Caco-2 (cell line): ENCODE data around the gene TP53I3. TPM values are rescaled to one million over a fixed set of nuclear protein-coding genes. Genes with fewer than 3 reads are reported as not detected.

Source experiments
- BruUV-seq: library from RNA; stranded (reverse); fragments of 400-500 nt; replicated peaks from 2 replicates; lab custom pipeline; 2021; lab: Mats Ljungman, UMichigan
- CTCF ChIA-PET: fragments of 300-600 bp; sonication (Branson Sonifier 250); formaldehyde crosslinking; loops from one replicate; lab custom pipeline; 2022; ENCODE audit warnings: antibody characterized with exemption; lab: Charles Lee
- POLR2A ChIA-PET: fragments of 300-600 bp; sonication (Branson Sonifier 250); formaldehyde crosslinking; loops from one replicate; lab custom pipeline; 2022; ENCODE audit warnings: antibody characterized with exemption; lab: Charles Lee
- DNase-seq, 2 experiments: peaks; one replicate each; pipeline versions ENCODE4 v3.0.0 to v3.0.0-alpha.2; 2020 to 2022
- H3K27me3 ChIP-seq: replicated peaks from 2 replicates; pipeline ENCODE4 v1.6.0; 2011; ENCODE audit warnings: low read length; ENCODE audit not compliant: control insufficient read depth, insufficient read depth
- H3K36me3 ChIP-seq: 2 replicates; pipeline ENCODE4 v1.5.1; 2011; ENCODE audit warnings: low read length; ENCODE audit not compliant: control insufficient read depth, insufficient read depth
- H3K4me1 ChIP-seq: fragments of 250-450 bp; sonication (Bioruptor Pico); 2 replicates; pipeline ENCODE4 v1.5.1; 2020; ENCODE audit warnings: mild to moderate bottlenecking
- H3K4me3 ChIP-seq: 2 replicates; pipeline ENCODE4 v1.5.1; 2011; ENCODE audit warnings: low read depth, mild to moderate bottlenecking, control low read depth, low read length
- H3K9me3 ChIP-seq: fragments of 250-450 bp; sonication (Bioruptor Pico); 2 replicates; pipeline ENCODE4 v1.5.1; 2020; ENCODE audit warnings: mild to moderate bottlenecking, moderate library complexity
- H3K27ac Mint-ChIP-seq: one replicate; pipeline ENCODE4 v1.8.0; 2022; ENCODE audit warnings: mixed read lengths; ENCODE audit not compliant: unreplicated experiment
- H3K27me3 Mint-ChIP-seq: one replicate; pipeline ENCODE4 v1.8.0; 2022; ENCODE audit warnings: mixed read lengths; ENCODE audit not compliant: insufficient read depth, unreplicated experiment
- H3K36me3 Mint-ChIP-seq: one replicate; pipeline ENCODE4 v1.8.0; 2022; ENCODE audit warnings: mild to moderate bottlenecking, mixed read lengths; ENCODE audit not compliant: insufficient read depth, unreplicated experiment
- H3K4me1 Mint-ChIP-seq: one replicate; pipeline ENCODE4 v1.8.0; 2022; ENCODE audit warnings: low read depth, mixed read lengths; ENCODE audit not compliant: unreplicated experiment
- H3K4me3 Mint-ChIP-seq: one replicate; pipeline ENCODE4 v1.8.0; 2022; ENCODE audit warnings: mild to moderate bottlenecking, moderate library complexity, mixed read lengths; ENCODE audit not compliant: unreplicated experiment
- H3K9me3 Mint-ChIP-seq: one replicate; pipeline ENCODE4 v1.8.0; 2022; ENCODE audit warnings: mixed read lengths; ENCODE audit not compliant: unreplicated experiment
- CTCF ChIP-seq, 2 experiments: fragments of 200-600 bp in 1 of 2; IDR thresholded peaks; 1 replicate in 1 of 2; 2 replicates in 1 of 2; pipeline versions ENCODE4 v1.5.1 to v1.8.0; 2011 to 2022; ENCODE audit warnings: antibody characterized with exemption in 1 of 2, control low read depth in 1 of 2, inconsistent platforms in 1 of 2, low read depth in 1 of 2, low read length in 1 of 2, mild to moderate bottlenecking in 1 of 2, moderate library complexity in 1 of 2; ENCODE audit not compliant: insufficient read depth in 1 of 2, severe bottlenecking in 1 of 2, unreplicated experiment in 1 of 2
- intact Hi-C: fragments of 100-400 bp; cut with micrococcal nuclease; formaldehyde crosslinking; loops from one replicate; pipeline ENCODE4 v1.10.0; 2022; ENCODE audit not compliant: unreplicated experiment
- total RNA-seq: library from RNA; stranded (reverse); gene quantifications from 2 replicates; pipeline ENCODE4 v1.2.3, GENCODE V29; 2022

TP53I3 gene
- total RNA-seq, 1 experiment from 2014 or later: 28.1 TPM

- Histone ChIP-seq H3K9me3 (0 out of 2 replicates have a peak, but pooled peaks cover 5% of the 10 kb centered on the region), H3K36me3 (no peaks in the 10 kb centered on the region), H3K4me3 (no peak overlapping the region), H3K27me3 (no peaks in the 10 kb centered on the region), H3K4me1 (peaks cover 10% of the 10 kb centered on the region; the same call in 1 of the 2 replicates)
- intact Hi-C loops: no loop called here
- TF ChIP-seq CTCF (IDR thresholded peaks at IDR 0.05; ENCODE audit: insufficient read depth in 1 of 2, low read depth in 1 of 2, low read length in 1 of 2, severe bottlenecking in 1 of 2, unreplicated experiment in 1 of 2): no peak
- no TSS peak for BruUV-seq
- Mint-ChIP-seq H3K9me3 (peaks cover 25% of the 10 kb centered on the region), H3K36me3 (no peaks in the 10 kb centered on the region), H3K27me3 (no peaks in the 10 kb centered on the region), H3K4me1 (peaks cover 15% of the 10 kb centered on the region), H3K27ac (no peak overlapping the region), H3K4me3 (no peak overlapping the region)
- POLR2A ChIA-PET: no interaction called here
- CTCF ChIA-PET: no interaction called here
- DNase-seq: no peak
Measured at GRCh38 chr2:24106786-24107185, 22.2 kb upstream of the TP53I3 start.

GRCh38 chr2:24105816-24106215, 21.2 kb upstream of the TP53I3 start:
- CTCF ChIA-PET: no interaction called here
- no peaks in the 10 kb centered on the region for H3K36me3 ChIP-seq
- Mint-ChIP-seq H3K27me3 (no peaks in the 10 kb centered on the region), H3K9me3 (peaks cover 25% of the 10 kb centered on the region), H3K36me3 (no peaks in the 10 kb centered on the region), H3K27ac (no peak overlapping the region), H3K4me3 (no peak overlapping the region), H3K4me1 (peaks cover 6% of the 10 kb centered on the region)
- POLR2A ChIA-PET: no interaction called here
- DNase-seq: no peak
- H3K4me3 ChIP-seq: no peak overlapping the region
- intact Hi-C loops: no loop called here
- H3K4me1 ChIP-seq: 0 out of 2 replicates have a peak, but pooled peaks cover 3% of the 10 kb centered on the region
- 0 out of 2 replicates have a peak, but pooled peaks cover 5% of the 10 kb centered on the region for H3K9me3 ChIP-seq
- no peaks in the 10 kb centered on the region for H3K27me3 ChIP-seq
- TF ChIP-seq CTCF (IDR thresholded peaks at IDR 0.05; ENCODE audit: insufficient read depth in 1 of 2, low read depth in 1 of 2, low read length in 1 of 2, severe bottlenecking in 1 of 2, unreplicated experiment in 1 of 2): no peak
- no TSS peak for BruUV-seq

- H3K27me3 ChIP-seq: no peaks in the 10 kb centered on the region
- Mint-ChIP-seq H3K27me3 (no peaks in the 10 kb centered on the region), H3K4me3 (no peak overlapping the region), H3K9me3 (peaks cover 25% of the 10 kb centered on the region), H3K4me1 (peaks cover 6% of the 10 kb centered on the region), H3K36me3 (no peaks in the 10 kb centered on the region), H3K27ac (no peak overlapping the region)
- POLR2A ChIA-PET: no interaction called here
- intact Hi-C loops: no loop called here
- H3K9me3 ChIP-seq: 0 out of 2 replicates have a peak, but pooled peaks cover 5% of the 10 kb centered on the region
- no TSS peak for BruUV-seq
- H3K4me1 ChIP-seq: 0 out of 2 replicates have a peak, but pooled peaks cover 3% of the 10 kb centered on the region
- DNase-seq: no peak
- TF ChIP-seq CTCF (IDR thresholded peaks at IDR 0.05; ENCODE audit: insufficient read depth in 1 of 2, low read depth in 1 of 2, low read length in 1 of 2, severe bottlenecking in 1 of 2, unreplicated experiment in 1 of 2): no peak
- no peak overlapping the region for H3K4me3 ChIP-seq
- no peaks in the 10 kb centered on the region for H3K36me3 ChIP-seq
- CTCF ChIA-PET: no interaction called here
Measured at GRCh38 chr2:24104906-24105305, 20.3 kb upstream of the TP53I3 start.
